OCI-LY1 (cell line): ENCODE data around the gene GPRIN3.

Experiments
- CTCF ChIP-seq: fragments of 200-600 bp; sonication (generic), shearing (Covaris generic); IDR thresholded peaks from 2 replicates; pipeline ENCODE4 v1.5.1; 2017; ENCODE audit warnings: mild to moderate bottlenecking, antibody characterized with exemption, low read length, moderate library complexity, mixed read lengths
- EZH2 ChIP-seq: fragments of 200-600 bp; sonication (generic), shearing (Covaris generic); IDR thresholded peaks from 2 replicates; pipeline ENCODE4 v1.8.0; 2017; ENCODE audit warnings: borderline replicate concordance, mixed run types, mild to moderate bottlenecking, antibody characterized with exemption, low read length, moderate library complexity, mixed read lengths

DNA sequence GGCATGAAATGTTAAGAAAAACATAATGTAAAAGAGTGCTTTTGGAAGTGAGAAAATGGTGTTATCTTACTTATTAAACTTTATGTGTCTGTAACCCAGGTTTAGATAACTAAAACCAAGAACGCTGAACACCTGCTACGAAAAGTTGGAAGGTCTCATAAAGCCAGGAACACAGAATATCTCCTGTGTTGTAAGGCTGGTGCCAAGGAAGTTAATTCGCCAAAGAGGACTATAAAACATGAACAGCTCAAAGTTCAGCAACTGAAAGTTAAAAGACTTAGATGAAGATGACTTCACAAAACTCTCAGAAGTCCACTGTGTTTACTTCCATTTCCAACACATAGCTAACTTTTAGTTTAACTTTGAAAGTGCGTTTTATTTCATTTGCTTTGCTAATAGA lies 54.3 kb downstream of the GPRIN3 start:
- TF ChIP-seq CTCF (no peak), EZH2 (no peak)
